GM12873 (cell line): ENCODE data around the gene MYO16.

Experiments
- CTCF ChIP-seq: IDR thresholded peaks from 2 replicates; pipeline ENCODE4 v1.5.1; 2012; ENCODE audit warnings: low read depth, mild to moderate bottlenecking, moderate library complexity, low read length, control low read depth; ENCODE audit not compliant: insufficient read depth; ENCODE audit errors: missing control alignments

Gene MYO16

GRCh38 chr13:108929532-108930206 is 300.3 kb downstream of the MYO16 start:
- TF ChIP-seq CTCF, result no peak

GRCh38 chr13:108932196-108932595 is 302.8 kb downstream of the MYO16 start:
- no peak for TF ChIP-seq CTCF

GRCh38 chr13:108933061-108933460 is 303.6 kb downstream of the MYO16 start:
- TF ChIP-seq CTCF, result no peak

GRCh38 chr13:108938155-108938554 is 308.7 kb downstream of the MYO16 start:
- TF ChIP-seq CTCF, result no peak

- TF ChIP-seq CTCF, result no peak
Observed at GRCh38 chr13:108940121-108940520, 310.7 kb downstream of the MYO16 start.

GRCh38 chr13:108943842-108944241 is 314.4 kb downstream of the MYO16 start:
- TF ChIP-seq CTCF, result no peak

- no peak for TF ChIP-seq CTCF
Observed at GRCh38 chr13:108944760-108945159, 315.3 kb downstream of the MYO16 start.
